IMR-90 (cell line): ENCODE measurements around the gene MDH1. TPM values are rescaled to one million over a fixed set of nuclear protein-coding genes. Genes with fewer than 3 reads are reported as not detected.
A peak's percentile ranks its signal among the peaks of the same experiment; 100 is the strongest.

ENCODE experiments used
- ATAC-seq: fragments of 200-7000 bp; cut with Tn5 transposase; 2 replicates; pipeline ENCODE4 v1.9.1; 2020; ENCODE audit warnings: low read depth, mild to moderate bottlenecking, moderate library complexity
- BruUV-seq: library from RNA; stranded (reverse); fragments of 400-500 nt; replicated peaks from 2 replicates; lab custom pipeline; 2021; lab: Mats Ljungman, UMichigan
- CTCF ChIA-PET: fragments of 300-600 bp; formaldehyde crosslinking; extraction: SDS; loops from one replicate; lab custom pipeline; 2021; ENCODE audit warnings: antibody characterized with exemption; lab: Yijun Ruan, JAX
- POLR2A ChIA-PET: fragments of 300-600 bp; sonication (Branson Sonifier 250); formaldehyde crosslinking; loops from one replicate; lab custom pipeline; 2022; ENCODE audit warnings: antibody characterized with exemption; ENCODE audit not compliant: unreplicated experiment; lab: Charles Lee
- DNase-seq: peaks from one replicate; pipeline ENCODE4 v3.0.0; 2013
- H2AFZ ChIP-seq: replicated peaks from 2 replicates; pipeline ENCODE3; 2013; ENCODE audit warnings: low read length, mild to moderate bottlenecking; ENCODE audit not compliant: poor library complexity
- H2AK5ac ChIP-seq: 2 replicates; pipeline ENCODE4 v1.6.1; 2013; ENCODE audit warnings: low read depth, low read length, inconsistent platforms
- H2AK9ac ChIP-seq: replicated peaks from 2 replicates; pipeline ENCODE3; 2013; ENCODE audit warnings: mild to moderate bottlenecking, low read depth, low read length, moderate library complexity; ENCODE audit not compliant: poor library complexity
- H2BK120ac ChIP-seq: 2 replicates; pipeline ENCODE4 v1.6.1; 2013; ENCODE audit warnings: low read depth, low read length, inconsistent platforms
- H2BK15ac ChIP-seq: 3 replicates; pipeline ENCODE4 v1.6.1; 2013; ENCODE audit warnings: low read depth, low read length, inconsistent platforms
- H2BK20ac ChIP-seq: 2 replicates; pipeline ENCODE4 v1.6.1; 2013; ENCODE audit warnings: low read depth, mild to moderate bottlenecking, inconsistent platforms, low read length, moderate library complexity
- H2BK5ac ChIP-seq: 2 replicates; pipeline ENCODE4 v1.6.1; 2013; ENCODE audit warnings: mild to moderate bottlenecking, low read depth, low read length, inconsistent platforms; ENCODE audit not compliant: poor library complexity, severe bottlenecking
- H3K14ac ChIP-seq: replicated peaks from 2 replicates; pipeline ENCODE4 v1.6.1; 2013; ENCODE audit warnings: low read depth, low read length, inconsistent platforms
- H3K18ac ChIP-seq: 2 replicates; pipeline ENCODE4 v1.6.1; 2013; ENCODE audit warnings: low read depth, low read length, control low read depth
- H3K23ac ChIP-seq: 2 replicates; pipeline ENCODE4 v1.6.1; 2013; ENCODE audit warnings: low read depth, low read length, inconsistent platforms
- H3K27ac ChIP-seq: 2 replicates; pipeline ENCODE4 v1.5.1; 2013; ENCODE audit warnings: mild to moderate bottlenecking, control low read depth, low read length; ENCODE audit not compliant: insufficient read depth
- H3K27me3 ChIP-seq: 2 replicates; pipeline ENCODE4 v1.6.1; 2013; ENCODE audit warnings: low read length; ENCODE audit not compliant: control insufficient read depth, insufficient read depth
- H3K36me3 ChIP-seq: 2 replicates; pipeline ENCODE4 v1.6.1; 2013; ENCODE audit warnings: low read length, mixed read lengths; ENCODE audit not compliant: control insufficient read depth, insufficient read depth
- H3K4ac ChIP-seq: 2 replicates; pipeline ENCODE4 v1.6.1; 2013; ENCODE audit warnings: low read depth, low read length, inconsistent platforms
- H3K4me1 ChIP-seq: 2 replicates; pipeline ENCODE4 v1.6.1; 2013; ENCODE audit warnings: low read length, mixed read lengths; ENCODE audit not compliant: control insufficient read depth, insufficient read depth
- H3K4me2 ChIP-seq: 2 replicates; pipeline ENCODE4 v1.6.1; 2013; ENCODE audit warnings: low read depth, mild to moderate bottlenecking, control low read depth, low read length, moderate library complexity
- H3K4me3 ChIP-seq: 2 replicates; pipeline ENCODE4 v1.5.1; 2013; ENCODE audit warnings: low read depth, mild to moderate bottlenecking, control low read depth, low read length, moderate library complexity; ENCODE audit not compliant: insufficient read depth
- H3K56ac ChIP-seq: 2 replicates; pipeline ENCODE4 v1.6.1; 2013; ENCODE audit warnings: low read length, inconsistent platforms; ENCODE audit not compliant: insufficient read depth; ENCODE audit errors: extremely low read depth
- H3K79me1 ChIP-seq, 2 experiments: 2 replicates each; pipeline ENCODE4 v1.6.1; 2013; ENCODE audit warnings: low read length in 2 of 2, inconsistent platforms in 1 of 2, low read depth in 1 of 2
- H3K9ac ChIP-seq: 2 replicates; pipeline ENCODE4 v1.6.1; 2013; ENCODE audit warnings: low read depth, low read length, control low read depth
- H3K9me1 ChIP-seq: 2 replicates; pipeline ENCODE4 v1.6.1; 2013; ENCODE audit warnings: low read length, inconsistent platforms; ENCODE audit not compliant: insufficient read depth
- H3K9me3 ChIP-seq: 2 replicates; pipeline ENCODE4 v1.6.1; 2013; ENCODE audit warnings: low read length; ENCODE audit not compliant: control insufficient read depth, insufficient read depth
- H4K20me1 ChIP-seq: 2 replicates; pipeline ENCODE4 v1.6.1; 2013; ENCODE audit warnings: low read length, inconsistent platforms; ENCODE audit not compliant: insufficient read depth
- H4K5ac ChIP-seq: 2 replicates; pipeline ENCODE4 v1.6.1; 2013; ENCODE audit warnings: mild to moderate bottlenecking, low read depth, low read length, control low read depth
- H4K8ac ChIP-seq, 2 experiments: 2 replicates each; pipeline ENCODE4 v1.6.1; 2013; ENCODE audit warnings: low read depth in 2 of 2, low read length in 2 of 2, control low read depth in 1 of 2, inconsistent platforms in 1 of 2
- H4K91ac ChIP-seq: 2 replicates; pipeline ENCODE4 v1.6.1; 2013; ENCODE audit warnings: low read depth, low read length, inconsistent platforms; ENCODE audit not compliant: insufficient read depth
- BHLHE40 ChIP-seq: fragments of 150-350 bp; IDR thresholded peaks from 2 replicates; pipeline ENCODE4 v1.6.1; 2016; ENCODE audit warnings: mild to moderate bottlenecking, low read depth, low read length
- CEBPB ChIP-seq: IDR thresholded peaks from 2 replicates; pipeline ENCODE4 v1.6.1; 2012; ENCODE audit warnings: low read depth, low read length, improper control_type of control experiment
- CHD1 ChIP-seq: IDR thresholded peaks from 2 replicates; pipeline ENCODE4 v1.6.1; 2012; ENCODE audit warnings: low read depth, low read length, improper control_type of control experiment
- ELK1 ChIP-seq: fragments of 150-350 bp; IDR thresholded peaks from 2 replicates; pipeline ENCODE4 v1.6.1; 2016; ENCODE audit warnings: low read depth, mild to moderate bottlenecking, low read length, moderate library complexity, borderline replicate concordance
- FOS ChIP-seq: fragments of 150-350 bp; IDR thresholded peaks from 2 replicates; pipeline ENCODE4 v1.6.1; 2016; ENCODE audit warnings: low read depth, low read length
- MAFK ChIP-seq: IDR thresholded peaks from 2 replicates; pipeline ENCODE4 v1.6.1; 2012; ENCODE audit warnings: low read depth, low read length, improper control_type of control experiment
- MAZ ChIP-seq: IDR thresholded peaks from 2 replicates; pipeline ENCODE4 v1.6.1; 2012; ENCODE audit warnings: low read depth, mild to moderate bottlenecking, low read length, improper control_type of control experiment, moderate library complexity, borderline replicate concordance
- NFE2L2 ChIP-seq: fragments of 150-350 bp; IDR thresholded peaks from 2 replicates; pipeline ENCODE4 v1.6.1; 2016; ENCODE audit warnings: low read depth, mild to moderate bottlenecking, low read length
- POLR2A ChIP-seq: IDR thresholded peaks from 2 replicates; pipeline ENCODE4 v1.6.1; 2012; ENCODE audit warnings: mild to moderate bottlenecking, low read depth, low read length
- RAD21 ChIP-seq: IDR thresholded peaks from 2 replicates; pipeline ENCODE4 v1.6.1; 2012; ENCODE audit warnings: low read length, improper control_type of control experiment
- RCOR1 ChIP-seq: IDR thresholded peaks from 2 replicates; pipeline ENCODE4 v1.6.1; 2012; ENCODE audit warnings: mild to moderate bottlenecking, low read length, improper control_type of control experiment; ENCODE audit not compliant: insufficient replicate concordance
- SMC3 ChIP-seq: fragments of 150-350 bp; IDR thresholded peaks from 2 replicates; pipeline ENCODE4 v1.6.1; 2016; ENCODE audit warnings: low read depth, mild to moderate bottlenecking, antibody characterized with exemption, low read length, moderate library complexity
- WGBS, 2 experiments: methylation state at CpG; one replicate each; pipeline versions ENCODE4 v1.1.5 to v1.1.7; 2013; ENCODE audit warnings: missing lambda C conversion rate in 2 of 2; ENCODE audit not compliant: insufficient read length in 1 of 2; ENCODE audit errors: extremely low coverage in 2 of 2; 5-methylcytosine and 5-hydroxymethylcytosine counted together
- dilution Hi-C: fragments of 300-500 bp; cut with HindIII; formaldehyde crosslinking; loops from one replicate; pipeline ENCODE4 v1.14.3; 2018; ENCODE audit warnings: low sequenced_read_pairs; ENCODE audit not compliant: unreplicated experiment
- in situ Hi-C: fragments of 300-500 bp; cut with MboI; formaldehyde crosslinking; loops from 3 replicates; pipeline ENCODE4 v1.14.3; 2019; ENCODE audit warnings: low sequenced_read_pairs, inconsistent platforms, mixed read lengths
- intact Hi-C: fragments of 100-400 bp; cut with micrococcal nuclease; formaldehyde crosslinking; loops from 2 replicates; pipeline ENCODE4 v1.10.0; 2022
- polyA plus RNA-seq, 3 experiments: library from polyadenylated mRNA; depleted of rRNA; stranded (reverse); fragments of >200 nt; gene quantifications; 2 replicates each; pipeline ENCODE4 v1.2.3, GENCODE V29; 2012; ENCODE audit warnings: low replicate concordance in 1 of 3
- total RNA-seq: library from RNA; depleted of rRNA; stranded (reverse); fragments of >200 nt; gene quantifications from 2 replicates; pipeline ENCODE4 v1.2.3, GENCODE V29; 2012
- TF ChIP-seq, protein P1 (sequence below): fragments of 150-350 bp; IDR thresholded peaks from 2 replicates; pipeline ENCODE4 v1.6.1; 2017; ENCODE audit warnings: mild to moderate bottlenecking, antibody characterized with exemption, low read length, low read depth
- TF ChIP-seq, protein P2 (sequence below): conservative IDR thresholded peaks from 2 replicates; pipeline ENCODE4 v1.5.1; 2012; ENCODE audit warnings: mild to moderate bottlenecking, low read depth, low read length, improper control_type of control experiment

The MDH1 gene
- total and polyA plus RNA-seq, 2 of the 4 experiments (the other 2 are of a cell fraction) = 195 to 248 TPM

DNA sequence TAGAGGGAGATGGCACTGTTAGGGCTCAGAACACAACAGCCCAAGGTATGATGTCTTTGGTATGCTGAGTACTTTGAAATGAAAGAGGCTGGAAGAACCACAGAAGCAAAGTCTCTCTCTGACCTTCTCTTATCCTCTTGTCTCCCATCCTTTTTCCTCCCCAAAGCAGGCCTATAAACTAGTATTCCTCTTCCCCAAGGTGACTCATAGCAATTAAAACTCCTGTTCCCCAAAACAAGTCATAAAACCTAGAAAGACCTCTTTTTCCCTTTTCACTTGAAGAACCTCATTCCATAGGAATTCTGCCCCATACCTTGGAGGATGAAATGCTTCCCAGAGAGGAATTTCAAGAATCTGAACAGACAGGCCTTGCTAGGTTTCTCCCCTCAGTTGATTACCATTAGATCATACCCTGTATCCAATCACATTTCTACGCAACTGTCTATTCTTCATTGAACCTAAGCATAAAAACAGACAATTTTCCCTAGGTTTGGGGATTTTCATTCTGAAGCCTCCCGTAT is 25.7 kb downstream of the MDH1 start:
- Histone ChIP-seq H4K5ac (no peak overlapping the region), H3K23ac (peak overlapping the region; percentile 15; the same call in 1 of the 2 replicates), H3K36me3 (no peaks in the 10 kb centered on the region), H2AFZ (no peak overlapping the region), H3K56ac (no peak overlapping the region), H2BK120ac (peak overlapping the region; percentile 71), H3K4me2 (no peak overlapping the region), H2BK5ac (no peak overlapping the region), H3K9ac (no peak overlapping the region), H3K27me3 (no peaks in the 10 kb centered on the region), H3K79me1 (no peaks in the 10 kb centered on the region), H3K4me1 (peaks cover 2% of the 10 kb centered on the region; the same call in 1 of the 2 replicates), H3K27ac (no peak overlapping the region), H4K8ac (peak overlapping the region; percentile 22 to 78; a peak in 2 of 4 replicates), H3K9me3 (no peaks in the 10 kb centered on the region), H3K14ac (peak overlapping the region; percentile 25; the same call in 1 of the 2 replicates), H3K18ac (no peak overlapping the region; the same call in 1 of the 2 replicates), H2BK20ac (peak overlapping the region; percentile 11), H2AK5ac (no peak overlapping the region), H3K9me1 (no peaks in the 10 kb centered on the region; the same call in none of the 2 replicates), H2AK9ac (no peak overlapping the region), H4K91ac (0 out of 2 replicates have a peak overlapping the region, but pooled peaks have one; percentile 39), H4K20me1 (no peaks in the 10 kb centered on the region), H2BK15ac (no peak overlapping the region), H3K4me3 (no peak overlapping the region), H3K4ac (peak overlapping the region; percentile 45; the same call in 1 of the 2 replicates)
- in situ Hi-C loops = no loop called here
- DNase-seq = peak; percentile 61
- ATAC-seq = peak; percentile 85
- BruUV-seq = no TSS peak
- TF ChIP-seq, protein P1, sequence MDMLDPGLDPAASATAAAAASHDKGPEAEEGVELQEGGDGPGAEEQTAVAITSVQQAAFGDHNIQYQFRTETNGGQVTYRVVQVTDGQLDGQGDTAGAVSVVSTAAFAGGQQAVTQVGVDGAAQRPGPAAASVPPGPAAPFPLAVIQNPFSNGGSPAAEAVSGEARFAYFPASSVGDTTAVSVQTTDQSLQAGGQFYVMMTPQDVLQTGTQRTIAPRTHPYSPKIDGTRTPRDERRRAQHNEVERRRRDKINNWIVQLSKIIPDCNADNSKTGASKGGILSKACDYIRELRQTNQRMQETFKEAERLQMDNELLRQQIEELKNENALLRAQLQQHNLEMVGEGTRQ = no peak
- TF ChIP-seq NFE2L2 (no peak), ELK1 (no peak), RCOR1 (no peak), MAFK (no peak), FOS (no peak), RAD21 (no peak), POLR2A (no peak), CHD1 (no peak), CEBPB (no peak), MAZ (no peak), SMC3 (no peak), BHLHE40 (no peak)
- TF ChIP-seq, protein P2, sequence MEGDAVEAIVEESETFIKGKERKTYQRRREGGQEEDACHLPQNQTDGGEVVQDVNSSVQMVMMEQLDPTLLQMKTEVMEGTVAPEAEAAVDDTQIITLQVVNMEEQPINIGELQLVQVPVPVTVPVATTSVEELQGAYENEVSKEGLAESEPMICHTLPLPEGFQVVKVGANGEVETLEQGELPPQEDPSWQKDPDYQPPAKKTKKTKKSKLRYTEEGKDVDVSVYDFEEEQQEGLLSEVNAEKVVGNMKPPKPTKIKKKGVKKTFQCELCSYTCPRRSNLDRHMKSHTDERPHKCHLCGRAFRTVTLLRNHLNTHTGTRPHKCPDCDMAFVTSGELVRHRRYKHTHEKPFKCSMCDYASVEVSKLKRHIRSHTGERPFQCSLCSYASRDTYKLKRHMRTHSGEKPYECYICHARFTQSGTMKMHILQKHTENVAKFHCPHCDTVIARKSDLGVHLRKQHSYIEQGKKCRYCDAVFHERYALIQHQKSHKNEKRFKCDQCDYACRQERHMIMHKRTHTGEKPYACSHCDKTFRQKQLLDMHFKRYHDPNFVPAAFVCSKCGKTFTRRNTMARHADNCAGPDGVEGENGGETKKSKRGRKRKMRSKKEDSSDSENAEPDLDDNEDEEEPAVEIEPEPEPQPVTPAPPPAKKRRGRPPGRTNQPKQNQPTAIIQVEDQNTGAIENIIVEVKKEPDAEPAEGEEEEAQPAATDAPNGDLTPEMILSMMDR = no peak
- CTCF ChIA-PET = interaction anchor here (0.6 kb wide), 1 partner anchor 657 kb away, joined by 5 read pairs; no protein-coding TSS in a partner anchor
- POLR2A ChIA-PET = no interaction called here
- dilution Hi-C loops = no loop called here
- intact Hi-C loops = no loop called here
- WGBS, 2 experiments = no CpG with 5 or more reads among the region's 2 CpGs
